ENCODE data around the gene ABCA1. TPM values are rescaled to one million over a fixed set of nuclear protein-coding genes. Genes with fewer than 3 reads are reported as not detected.

The ABCA1 gene
- total and polyA plus RNA-seq, 2 of the 13 experiments (the other 11 are each of a cell fraction or from before 2014, with no cell fraction given) = 26.8 to 63.8 TPM

DNA sequence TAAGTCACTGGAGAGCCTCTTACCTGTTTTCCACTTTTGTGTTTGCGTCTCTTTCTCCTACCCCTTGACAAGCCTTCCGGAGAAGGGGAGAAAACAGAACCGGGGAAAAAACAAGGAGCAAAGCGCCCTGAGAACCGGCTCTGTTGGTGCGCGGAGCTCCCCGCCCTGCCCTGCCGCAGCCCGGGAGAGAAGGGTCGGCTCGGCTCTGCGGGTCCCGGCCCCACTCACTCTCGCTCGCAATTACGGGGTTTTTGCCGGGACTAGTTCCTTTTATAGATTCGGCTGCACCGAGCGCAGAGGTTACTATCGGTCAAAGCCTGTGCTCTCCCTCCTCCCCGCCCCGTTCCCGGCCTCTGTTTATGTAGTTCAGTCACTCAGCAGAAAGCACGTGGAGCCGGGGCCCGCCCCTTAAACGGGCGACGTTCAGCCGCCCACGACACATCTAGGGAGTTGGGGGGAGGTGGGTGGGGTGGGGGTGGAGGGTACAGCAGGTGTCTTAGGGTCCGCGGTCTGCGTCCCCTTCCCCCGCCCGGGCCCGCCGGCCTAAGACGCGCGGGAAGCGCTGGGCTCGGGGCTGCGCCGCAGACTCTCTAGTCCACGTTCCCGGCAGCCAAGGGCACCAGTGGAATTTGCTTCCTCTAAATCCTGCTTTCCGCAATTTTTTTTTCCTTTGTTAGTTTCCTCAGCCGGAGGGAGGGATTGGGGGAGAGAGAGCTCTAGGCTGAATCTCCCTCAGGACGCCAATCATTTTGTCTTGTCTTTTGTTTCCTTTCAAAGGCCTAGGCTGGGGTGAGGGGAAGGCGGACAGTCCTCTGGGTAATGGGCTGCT lies at the start of gene ABCA1 (continued):
- TF ChIP-seq ZNF281 (CRISPR knock-in tag; IDR thresholded peaks at IDR 0.05; ENCODE audit: borderline replicate concordance) (peak; percentile 33; the same call in 1 of the 2 replicates), NFE2L2 (IDR thresholded peaks at IDR 0.05; ENCODE audit: low read length) (no peak), ZNF292 (CRISPR knock-in tag; IDR thresholded peaks at IDR 0.05; ENCODE audit: borderline replicate concordance, low read depth) (0 out of 2 replicates have a peak, but pooled peaks have one; percentile 16), ZNF768 (CRISPR knock-in tag; IDR thresholded peaks at IDR 0.05) (no peak), ZNF556 (CRISPR knock-in tag; IDR thresholded peaks at IDR 0.05; ENCODE audit: borderline replicate concordance) (0 out of 2 replicates have a peak, but pooled peaks have one; percentile 38), ZNF12 (CRISPR knock-in tag; IDR thresholded peaks at IDR 0.05) (peak; percentile 38; the same call in 1 of the 2 replicates), SMAD3 (CRISPR knock-in tag; IDR thresholded peaks at IDR 0.05) (peak; percentile 22; the same call in 1 of the 2 replicates), HDAC1 (CRISPR knock-in tag; IDR thresholded peaks at IDR 0.05) (peak; percentile 72), YEATS4 (CRISPR knock-in tag; IDR thresholded peaks at IDR 0.05; ENCODE audit: borderline replicate concordance) (peak; percentile 49; the same call in 1 of the 2 replicates), RFXAP (CRISPR knock-in tag; IDR thresholded peaks at IDR 0.05; ENCODE audit: borderline replicate concordance) (0 out of 2 replicates have a peak, but pooled peaks have one; percentile 23), MAZ (IDR thresholded peaks at IDR 0.05; ENCODE audit: borderline replicate concordance, low read depth, low read length) (no peak), MAZ (CRISPR knock-in tag; IDR thresholded peaks at IDR 0.05; ENCODE audit: low read depth) (0 out of 2 replicates have a peak, but pooled peaks have one; percentile 21), TGIF2 (CRISPR knock-in tag; IDR thresholded peaks at IDR 0.05) (peak; percentile 51; the same call in 1 of the 2 replicates), FOXA1 (IDR thresholded peaks at IDR 0.05) (no peak), FOXA1 (CRISPR knock-in tag; IDR thresholded peaks at IDR 0.05) (0 out of 2 replicates have a peak, but pooled peaks have one; percentile 16), ZNF501 (CRISPR knock-in tag; IDR thresholded peaks at IDR 0.05) (peak; percentile 50), FOXK2 (IDR thresholded peaks at IDR 0.05) (peak; percentile 78), ZNF33B (CRISPR knock-in tag; IDR thresholded peaks at IDR 0.05) (0 out of 2 replicates have a peak, but pooled peaks have one; percentile 13), ZNF414 (CRISPR knock-in tag; IDR thresholded peaks at IDR 0.05) (peak; percentile 47; the same call in 1 of the 2 replicates), MED1 (CRISPR knock-in tag; IDR thresholded peaks at IDR 0.05) (peak; percentile 72; the same call in 1 of the 2 replicates), ZSCAN31 (CRISPR knock-in tag; IDR thresholded peaks at IDR 0.05; ENCODE audit: low read depth) (0 out of 2 replicates have a peak, but pooled peaks have one; percentile 10), HDAC2 (CRISPR knock-in tag; IDR thresholded peaks at IDR 0.05) (0 out of 2 replicates have a peak, but pooled peaks have one; percentile 9)
- TF ChIP-seq, protein P1, sequence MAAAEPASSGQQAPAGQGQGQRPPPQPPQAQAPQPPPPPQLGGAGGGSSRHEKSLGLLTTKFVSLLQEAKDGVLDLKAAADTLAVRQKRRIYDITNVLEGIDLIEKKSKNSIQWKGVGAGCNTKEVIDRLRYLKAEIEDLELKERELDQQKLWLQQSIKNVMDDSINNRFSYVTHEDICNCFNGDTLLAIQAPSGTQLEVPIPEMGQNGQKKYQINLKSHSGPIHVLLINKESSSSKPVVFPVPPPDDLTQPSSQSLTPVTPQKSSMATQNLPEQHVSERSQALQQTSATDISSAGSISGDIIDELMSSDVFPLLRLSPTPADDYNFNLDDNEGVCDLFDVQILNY (CRISPR knock-in tag; conservative IDR thresholded peaks at IDR 0.05) = no peak
- TF ChIP-seq, protein P2, sequence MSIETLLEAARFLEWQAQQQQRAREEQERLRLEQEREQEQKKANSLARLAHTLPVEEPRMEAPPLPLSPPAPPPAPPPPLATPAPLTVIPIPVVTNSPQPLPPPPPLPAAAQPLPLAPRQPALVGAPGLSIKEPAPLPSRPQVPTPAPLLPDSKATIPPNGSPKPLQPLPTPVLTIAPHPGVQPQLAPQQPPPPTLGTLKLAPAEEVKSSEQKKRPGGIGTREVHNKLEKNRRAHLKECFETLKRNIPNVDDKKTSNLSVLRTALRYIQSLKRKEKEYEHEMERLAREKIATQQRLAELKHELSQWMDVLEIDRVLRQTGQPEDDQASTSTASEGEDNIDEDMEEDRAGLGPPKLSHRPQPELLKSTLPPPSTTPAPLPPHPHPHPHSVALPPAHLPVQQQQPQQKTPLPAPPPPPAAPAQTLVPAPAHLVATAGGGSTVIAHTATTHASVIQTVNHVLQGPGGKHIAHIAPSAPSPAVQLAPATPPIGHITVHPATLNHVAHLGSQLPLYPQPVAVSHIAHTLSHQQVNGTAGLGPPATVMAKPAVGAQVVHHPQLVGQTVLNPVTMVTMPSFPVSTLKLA (IDR thresholded peaks at IDR 0.05) = peak; percentile 92
